GM12892 (cell line): ENCODE data around the gene SLCO4A1.

ENCODE experiments used
- POLR2A ChIP-seq: IDR thresholded peaks from 2 replicates; pipeline ENCODE4 v1.6.1; 2011; ENCODE audit warnings: low read depth, low read length, control low read depth
- POLR2AphosphoS5 ChIP-seq: IDR thresholded peaks from 2 replicates; pipeline ENCODE4 v1.6.1; 2011; ENCODE audit warnings: low read depth, low read length, control low read depth
- TAF1 ChIP-seq: IDR thresholded peaks from 2 replicates; pipeline ENCODE4 v1.6.1; 2011; ENCODE audit warnings: low read depth, mild to moderate bottlenecking, control low read depth, low read length, borderline replicate concordance

DNA sequence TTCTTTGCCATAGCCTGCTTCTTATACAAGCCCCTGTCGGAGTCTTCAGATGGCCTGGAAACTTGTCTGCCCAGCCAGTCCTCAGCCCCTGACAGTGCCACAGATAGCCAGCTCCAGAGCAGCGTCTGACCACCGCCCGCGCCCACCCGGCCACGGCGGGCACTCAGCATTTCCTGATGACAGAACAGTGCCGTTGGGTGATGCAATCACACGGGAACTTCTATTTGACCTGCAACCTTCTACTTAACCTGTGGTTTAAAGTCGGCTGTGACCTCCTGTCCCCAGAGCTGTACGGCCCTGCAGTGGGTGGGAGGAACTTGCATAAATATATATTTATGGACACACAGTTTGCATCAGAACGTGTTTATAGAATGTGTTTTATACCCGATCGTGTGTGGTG is 29.5 kb downstream of the SLCO4A1 start:
- TF ChIP-seq POLR2AphosphoS5 (no peak), POLR2A (no peak), TAF1 (no peak)
